ENCODE data around the gene MYO3B.

Gene MYO3B

DNA sequence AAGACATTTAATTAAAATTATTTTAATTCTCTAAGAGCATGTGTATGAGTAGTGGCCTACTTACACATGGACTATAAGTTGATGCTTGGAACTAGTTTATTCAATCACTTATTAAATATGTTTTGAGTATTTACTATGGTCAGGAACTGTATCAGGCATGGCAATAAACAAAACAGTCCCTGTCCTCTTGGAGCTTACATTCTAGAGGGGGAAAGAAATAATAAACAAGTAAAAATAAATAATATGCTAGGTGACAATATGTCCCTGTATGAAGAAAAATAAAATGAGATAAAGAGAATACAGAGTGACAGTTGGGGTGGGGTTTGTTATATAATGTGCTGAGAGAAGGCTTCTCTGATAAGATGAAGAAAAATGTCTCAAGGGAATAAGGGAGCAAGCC lies 74.5 kb downstream of the MYO3B start:
- Histone ChIP-seq H3K4me3 (ENCODE audit: low read depth, low read length) (no peak overlapping the region), H3K27ac (no peak overlapping the region), H3K36me3 (no peaks in the 10 kb centered on the region), H3K9me3 (ENCODE audit: severe bottlenecking) (no peaks in the 10 kb centered on the region), H3K27me3 (ENCODE audit: insufficient read depth, low read depth, severe bottlenecking) (no peaks in the 10 kb centered on the region)
- no peak for DNase-seq
- TF ChIP-seq CTCF (IDR thresholded peaks at IDR 0.05; ENCODE audit: low read depth, low read length), result no peak

DNA sequence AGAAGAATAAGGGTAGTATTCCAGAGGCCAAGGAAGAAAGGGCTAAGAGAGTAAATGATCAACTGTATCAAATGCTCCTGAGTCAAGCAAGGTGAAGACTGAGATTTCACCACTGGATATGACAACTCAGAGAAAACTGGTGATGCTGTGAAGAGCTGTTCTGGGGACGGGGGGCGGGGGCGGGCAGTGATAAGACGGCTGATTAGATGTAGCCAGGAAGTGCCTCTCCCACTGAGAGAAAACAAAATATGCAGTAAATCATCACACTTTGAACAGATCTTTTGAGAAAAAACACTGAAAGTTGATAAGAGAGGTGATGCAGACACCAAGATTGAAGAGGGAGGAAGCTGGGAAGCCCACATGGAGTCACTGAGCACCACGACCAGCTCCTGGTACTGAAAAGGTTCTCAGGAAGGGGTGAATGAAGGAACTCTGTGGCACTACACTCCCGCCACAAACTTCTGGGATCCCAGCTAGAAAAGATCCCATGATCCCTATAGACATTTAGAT lies 75.8 kb downstream of the MYO3B start:
- Histone ChIP-seq H3K36me3 (no peaks in the 10 kb centered on the region), H3K4me3 (ENCODE audit: low read depth, low read length) (no peak overlapping the region), H3K9me3 (ENCODE audit: severe bottlenecking) (no peaks in the 10 kb centered on the region), H3K27me3 (ENCODE audit: insufficient read depth, low read depth, severe bottlenecking) (no peaks in the 10 kb centered on the region), H3K27ac (no peak overlapping the region)
- DNase-seq, result no peak
- no peak for TF ChIP-seq CTCF (IDR thresholded peaks at IDR 0.05; ENCODE audit: low read depth, low read length)

DNA sequence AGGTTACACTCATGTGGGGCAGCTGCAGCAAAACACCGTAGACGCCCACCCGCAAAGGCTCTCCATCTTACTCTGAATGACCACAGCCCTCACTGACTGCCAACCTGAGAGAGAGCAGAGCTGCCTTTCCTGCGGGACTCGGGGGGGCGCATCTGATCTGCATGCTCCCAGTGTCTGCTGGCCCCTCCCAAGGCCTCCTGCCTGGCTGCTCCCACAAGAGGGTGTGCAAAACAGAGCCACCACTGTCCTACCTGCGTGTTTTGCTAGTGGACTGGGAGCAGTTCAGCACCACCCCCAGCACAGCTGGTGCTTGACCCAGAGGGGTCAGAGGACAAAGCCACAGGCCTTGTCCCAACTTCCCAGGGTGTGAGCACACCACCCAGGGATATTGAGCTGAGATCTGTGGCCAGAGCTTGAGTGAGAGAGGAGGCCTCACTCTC lies 76.4 kb downstream of the MYO3B start:
- Histone ChIP-seq H3K36me3 (no peaks in the 10 kb centered on the region), H3K9me3 (ENCODE audit: severe bottlenecking) (no peaks in the 10 kb centered on the region), H3K4me3 (ENCODE audit: low read depth, low read length) (no peak overlapping the region), H3K27me3 (ENCODE audit: insufficient read depth, low read depth, severe bottlenecking) (no peaks in the 10 kb centered on the region), H3K27ac (no peak overlapping the region)
- no peak for TF ChIP-seq CTCF (IDR thresholded peaks at IDR 0.05; ENCODE audit: low read depth, low read length)
- DNase-seq, result no peak

DNA sequence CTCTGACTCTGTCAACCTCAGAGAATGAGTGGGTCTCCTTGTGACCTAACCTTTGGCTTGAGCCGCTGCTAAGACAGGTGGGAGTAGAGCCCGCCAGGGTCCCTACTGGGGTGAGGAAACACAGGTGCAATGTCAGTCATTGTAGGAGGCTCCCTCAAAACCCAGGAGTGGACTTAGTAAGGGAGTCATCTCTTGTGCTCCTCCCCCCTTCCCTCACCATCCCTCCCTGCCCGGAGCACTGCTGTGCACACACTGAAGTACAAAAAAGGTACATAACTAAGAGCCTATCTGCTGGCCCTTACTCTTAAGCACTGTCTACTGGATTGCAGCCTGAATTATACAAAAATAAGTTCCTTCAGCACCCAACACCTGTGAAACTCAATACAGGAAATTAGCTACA lies 77.2 kb downstream of the MYO3B start:
- no peak for DNase-seq
- Histone ChIP-seq H3K27ac (no peak overlapping the region), H3K4me3 (ENCODE audit: low read depth, low read length) (no peak overlapping the region), H3K9me3 (ENCODE audit: severe bottlenecking) (no peaks in the 10 kb centered on the region), H3K27me3 (ENCODE audit: insufficient read depth, low read depth, severe bottlenecking) (no peaks in the 10 kb centered on the region), H3K36me3 (no peaks in the 10 kb centered on the region)
- no peak for TF ChIP-seq CTCF (IDR thresholded peaks at IDR 0.05; ENCODE audit: low read depth, low read length)

- no peaks in the 10 kb centered on the region for H3K9me3 ChIP-seq (ENCODE audit: severe bottlenecking)
- no peak for DNase-seq
- H3K4me3 ChIP-seq (ENCODE audit: low read depth, low read length), result no peak overlapping the region
- H3K27me3 ChIP-seq (ENCODE audit: insufficient read depth, low read depth, severe bottlenecking), result no peaks in the 10 kb centered on the region
- TF ChIP-seq CTCF (IDR thresholded peaks at IDR 0.05; ENCODE audit: low read depth, low read length), result no peak
- H3K27ac ChIP-seq, result no peak overlapping the region
- H3K36me3 ChIP-seq, result no peaks in the 10 kb centered on the region
Observed at GRCh38 chr2:170255971-170256370, 78.0 kb downstream of the MYO3B start.

- Histone ChIP-seq H3K36me3 (no peaks in the 10 kb centered on the region), H3K4me3 (ENCODE audit: low read depth, low read length) (no peak overlapping the region), H3K9me3 (ENCODE audit: severe bottlenecking) (peaks cover 1% of the 10 kb centered on the region), H3K27ac (no peak overlapping the region), H3K27me3 (ENCODE audit: insufficient read depth, low read depth, severe bottlenecking) (no peaks in the 10 kb centered on the region)
- no peak for TF ChIP-seq CTCF (IDR thresholded peaks at IDR 0.05; ENCODE audit: low read depth, low read length)
- no peak for DNase-seq
Observed at GRCh38 chr2:170258382-170258781, 80.4 kb downstream of the MYO3B start.
